Measurements from ENCODE around the gene CPM. TPM values are rescaled to one million over a fixed set of nuclear protein-coding genes. Genes with fewer than 3 reads are reported as not detected.

CPM gene
- total and polyA plus RNA-seq, 10 donors: 3.5 to 189 (median 52.5) TPM

DNA sequence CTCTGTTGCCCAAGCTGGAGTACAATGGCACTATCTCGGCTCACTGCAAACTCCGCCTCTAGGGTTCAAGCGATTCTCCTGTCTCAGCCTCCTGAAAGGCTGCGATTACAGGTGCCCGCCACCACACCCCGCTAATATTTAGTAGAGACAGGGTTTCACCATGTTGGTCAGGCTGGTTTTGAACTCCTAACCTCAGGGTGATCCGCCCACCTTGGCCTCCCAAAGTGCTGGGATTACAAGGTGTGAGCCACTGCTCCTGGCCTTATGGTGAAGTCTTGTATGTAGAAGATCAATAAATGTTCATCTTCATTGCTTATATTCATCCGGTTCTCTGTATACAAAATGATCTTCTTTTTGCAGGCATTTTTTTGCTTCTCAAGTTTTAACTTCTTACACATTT is 77.2 kb downstream of the CPM start:
- peaks cover 0 to 40% (median 3%) of the 10 kb centered on the region in 6 donors for H3K36me3 ChIP-seq
- H3K9me3 ChIP-seq: no peaks in the 10 kb centered on the region
- no peaks in the 10 kb centered on the region for H3K27me3 ChIP-seq (replicated peaks in 1 of 7)
- H3K27ac ChIP-seq: no peak overlapping the region
- TF ChIP-seq, protein P1, sequence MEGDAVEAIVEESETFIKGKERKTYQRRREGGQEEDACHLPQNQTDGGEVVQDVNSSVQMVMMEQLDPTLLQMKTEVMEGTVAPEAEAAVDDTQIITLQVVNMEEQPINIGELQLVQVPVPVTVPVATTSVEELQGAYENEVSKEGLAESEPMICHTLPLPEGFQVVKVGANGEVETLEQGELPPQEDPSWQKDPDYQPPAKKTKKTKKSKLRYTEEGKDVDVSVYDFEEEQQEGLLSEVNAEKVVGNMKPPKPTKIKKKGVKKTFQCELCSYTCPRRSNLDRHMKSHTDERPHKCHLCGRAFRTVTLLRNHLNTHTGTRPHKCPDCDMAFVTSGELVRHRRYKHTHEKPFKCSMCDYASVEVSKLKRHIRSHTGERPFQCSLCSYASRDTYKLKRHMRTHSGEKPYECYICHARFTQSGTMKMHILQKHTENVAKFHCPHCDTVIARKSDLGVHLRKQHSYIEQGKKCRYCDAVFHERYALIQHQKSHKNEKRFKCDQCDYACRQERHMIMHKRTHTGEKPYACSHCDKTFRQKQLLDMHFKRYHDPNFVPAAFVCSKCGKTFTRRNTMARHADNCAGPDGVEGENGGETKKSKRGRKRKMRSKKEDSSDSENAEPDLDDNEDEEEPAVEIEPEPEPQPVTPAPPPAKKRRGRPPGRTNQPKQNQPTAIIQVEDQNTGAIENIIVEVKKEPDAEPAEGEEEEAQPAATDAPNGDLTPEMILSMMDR (IDR thresholded peaks at IDR 0.05 in 8 of 11, conservative IDR thresholded peaks at IDR 0.05 in 3 of 11): no peak
- TF ChIP-seq POLR2A (IDR thresholded peaks at IDR 0.05) (no peak), POLR2AphosphoS5 (IDR thresholded peaks at IDR 0.05) (no peak)
- DNase-seq: no peak
- intact Hi-C loops (cut with DNase I; ENCODE audit: low total_unique reads): no loop called here
- H3K4me3 ChIP-seq: no peak overlapping the region
- 93 to 97% (median 97%) methylated on average over 8 of the region's 8 CpGs for WGBS, 5 donors
- no peaks in the 10 kb centered on the region for H3K4me1 ChIP-seq

- DNase-seq: no peak
- H3K36me3 ChIP-seq: peaks cover 0 to 40% (median 3%) of the 10 kb centered on the region in 6 donors
- no peaks in the 10 kb centered on the region for H3K9me3 ChIP-seq
- TF ChIP-seq POLR2AphosphoS5 (IDR thresholded peaks at IDR 0.05): peak in 1 of 3 donors; percentile 36
- TF ChIP-seq POLR2A (IDR thresholded peaks at IDR 0.05): no peak
- intact Hi-C loops (cut with DNase I; ENCODE audit: low total_unique reads): no loop called here
- H3K27me3 ChIP-seq (replicated peaks in 1 of 7): no peaks in the 10 kb centered on the region
- no peak overlapping the region for H3K27ac ChIP-seq
- 85 to 96% (median 93%) methylated on average over 3 of the region's 3 CpGs for WGBS, 5 donors
- H3K4me3 ChIP-seq: no peak overlapping the region
- no peaks in the 10 kb centered on the region for H3K4me1 ChIP-seq
These were observed 77.9 kb downstream of the CPM start for GRCh38 chr12:68855111-68855510.

DNA sequence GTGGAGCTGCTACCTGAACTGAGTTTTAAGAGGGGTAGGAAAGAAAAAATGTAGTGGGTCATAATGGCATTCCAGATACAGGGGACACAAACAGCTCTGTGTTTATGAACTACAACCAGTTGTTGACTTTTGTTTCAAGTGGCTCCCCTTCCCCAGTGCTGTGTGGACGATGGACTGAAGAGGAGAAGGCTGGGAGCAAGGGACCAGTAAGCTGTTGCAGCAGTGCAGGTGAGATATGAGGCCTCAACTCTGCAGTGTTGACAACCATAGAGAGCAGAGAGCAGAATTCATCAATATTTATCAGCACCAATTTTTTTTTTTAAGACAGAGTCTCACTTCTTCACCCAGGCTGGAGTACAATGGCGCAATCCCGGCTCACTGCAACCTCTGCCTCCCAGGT is 78.4 kb downstream of the CPM start:
- no peak overlapping the region for H3K27ac ChIP-seq
- 89 to 100% (median 93%) methylated on average over 3 of the region's 3 CpGs for WGBS, 5 donors
- H3K36me3 ChIP-seq: peaks cover 0 to 40% (median 3%) of the 10 kb centered on the region in 6 donors
- H3K9me3 ChIP-seq: no peaks in the 10 kb centered on the region
- TF ChIP-seq, protein P1 (IDR thresholded peaks at IDR 0.05 in 8 of 11, conservative IDR thresholded peaks at IDR 0.05 in 3 of 11): no peak
- H3K4me1 ChIP-seq: no peaks in the 10 kb centered on the region
- intact Hi-C loops (cut with DNase I; ENCODE audit: low total_unique reads): no loop called here
- H3K27me3 ChIP-seq (replicated peaks in 1 of 7): no peaks in the 10 kb centered on the region
- DNase-seq: no peak
- no peak overlapping the region for H3K4me3 ChIP-seq

GRCh38 chr12:68854078-68854468 is 78.9 kb downstream of the CPM start:
- DNase-seq: no peak
- H3K27me3 ChIP-seq (replicated peaks in 1 of 7): no peaks in the 10 kb centered on the region
- no peaks in the 10 kb centered on the region for H3K4me1 ChIP-seq
- intact Hi-C loops (cut with DNase I; ENCODE audit: low total_unique reads): no loop called here
- no peak overlapping the region for H3K4me3 ChIP-seq
- H3K36me3 ChIP-seq: peaks cover 0 to 40% (median 3%) of the 10 kb centered on the region in 6 donors
- H3K27ac ChIP-seq: no peak overlapping the region
- WGBS, 5 donors: 71 to 97% (median 89%) methylated on average over 2 of the region's 2 CpGs
- TF ChIP-seq POLR2AphosphoS5 (IDR thresholded peaks at IDR 0.05): no peak
- TF ChIP-seq, protein P1 (IDR thresholded peaks at IDR 0.05 in 8 of 11, conservative IDR thresholded peaks at IDR 0.05 in 3 of 11): no peak
- no peak for TF ChIP-seq POLR2A (IDR thresholded peaks at IDR 0.05)
- no peaks in the 10 kb centered on the region for H3K9me3 ChIP-seq
